H9 (cell line): ENCODE measurements around the gene PSMA6. TPM values are rescaled to one million over a fixed set of nuclear protein-coding genes. Genes with fewer than 3 reads are reported as not detected.
A peak's percentile ranks its signal among the peaks of the same experiment; 100 is the strongest.

Experiments used
- DNase-seq: peaks from one replicate; pipeline ENCODE4 v3.0.0-alpha.2; 2017
- H2AFZ ChIP-seq: one replicate; pipeline ENCODE4 v1.6.1; 2013; ENCODE audit warnings: mild to moderate bottlenecking, low read length, control low read depth, moderate library complexity
- H2AK5ac ChIP-seq: 2 replicates; pipeline ENCODE4 v1.6.1; 2013; ENCODE audit warnings: low read length, control low read depth, mixed read lengths; ENCODE audit not compliant: insufficient read length
- H2BK120ac ChIP-seq: one replicate; pipeline ENCODE4 v1.6.1; 2013; ENCODE audit warnings: low read depth, mild to moderate bottlenecking, low read length, control low read depth, inconsistent platforms; ENCODE audit not compliant: poor library complexity, severe bottlenecking
- H2BK12ac ChIP-seq: 2 replicates; pipeline ENCODE4 v1.6.1; 2013; ENCODE audit warnings: low read length, control low read depth, mixed read lengths, low read depth; ENCODE audit not compliant: insufficient read length
- H2BK15ac ChIP-seq: 2 replicates; pipeline ENCODE4 v1.6.1; 2013; ENCODE audit warnings: low read depth, low read length, control low read depth
- H2BK20ac ChIP-seq: one replicate; pipeline ENCODE4 v1.6.1; 2013; ENCODE audit warnings: low read depth, mild to moderate bottlenecking, low read length, control low read depth, inconsistent platforms; ENCODE audit not compliant: poor library complexity, severe bottlenecking
- H2BK5ac ChIP-seq: 2 replicates; pipeline ENCODE4 v1.6.1; 2013; ENCODE audit warnings: low read length, control low read depth, mixed read lengths; ENCODE audit not compliant: insufficient read length
- H3K14ac ChIP-seq: 2 replicates; pipeline ENCODE4 v1.6.1; 2013; ENCODE audit warnings: low read length, control low read depth; ENCODE audit not compliant: insufficient read depth
- H3K18ac ChIP-seq: 2 replicates; pipeline ENCODE4 v1.6.1; 2013; ENCODE audit warnings: low read depth, mild to moderate bottlenecking, mixed read lengths, low read length, control low read depth; ENCODE audit not compliant: insufficient read length
- H3K23ac ChIP-seq: 2 replicates; pipeline ENCODE4 v1.6.1; 2013; ENCODE audit warnings: low read length, control low read depth, mixed read lengths, low read depth; ENCODE audit not compliant: insufficient read length
- H3K23me2 ChIP-seq: 2 replicates; pipeline ENCODE4 v1.6.1; 2013; ENCODE audit warnings: low read depth, mild to moderate bottlenecking, mixed read lengths, low read length, control low read depth; ENCODE audit not compliant: insufficient read length, poor library complexity, severe bottlenecking
- H3K27ac ChIP-seq: 2 replicates; pipeline ENCODE4 v1.5.1; 2013; ENCODE audit warnings: low read length, control low read depth, mixed read lengths, low read depth; ENCODE audit not compliant: insufficient read length
- H3K27me3 ChIP-seq: 2 replicates; pipeline ENCODE4 v1.6.1; 2013; ENCODE audit warnings: low read length, control low read depth, inconsistent platforms; ENCODE audit not compliant: insufficient read depth
- H3K4ac ChIP-seq: 2 replicates; pipeline ENCODE4 v1.6.1; 2013; ENCODE audit warnings: low read depth, mild to moderate bottlenecking, control low read depth, inconsistent platforms, low read length, moderate library complexity
- H3K4me1 ChIP-seq: 2 replicates; pipeline ENCODE4 v1.6.1; 2013; ENCODE audit warnings: low read length, control low read depth, inconsistent platforms; ENCODE audit not compliant: insufficient read depth
- H3K4me2 ChIP-seq: 2 replicates; pipeline ENCODE4 v1.6.1; 2013; ENCODE audit warnings: low read length, control low read depth, mixed read lengths; ENCODE audit not compliant: insufficient read length, insufficient read depth
- H3K56ac ChIP-seq: 2 replicates; pipeline ENCODE4 v1.6.1; 2013; ENCODE audit warnings: low read depth, mild to moderate bottlenecking, mixed read lengths, low read length, control low read depth; ENCODE audit not compliant: insufficient read length
- H3K79me1 ChIP-seq: 2 replicates; pipeline ENCODE4 v1.6.1; 2013; ENCODE audit warnings: low read depth, mild to moderate bottlenecking, moderate library complexity, low read length, control low read depth, inconsistent platforms; ENCODE audit not compliant: insufficient read depth, poor library complexity, severe bottlenecking
- H3K79me2 ChIP-seq: 2 replicates; pipeline ENCODE4 v1.6.1; 2013; ENCODE audit warnings: low read length, control low read depth, inconsistent platforms; ENCODE audit not compliant: insufficient read depth
- H3K9ac ChIP-seq: 2 replicates; pipeline ENCODE4 v1.6.1; 2013; ENCODE audit warnings: low read length, control low read depth, mixed read lengths; ENCODE audit not compliant: insufficient read length; ENCODE audit errors: extremely low read depth
- H3K9me3 ChIP-seq: one replicate; pipeline ENCODE4 v1.6.1; 2013; ENCODE audit warnings: low read depth, low read length, inconsistent platforms; ENCODE audit not compliant: control insufficient read depth
- H3T11ph ChIP-seq: one replicate; pipeline ENCODE4 v1.6.1; 2013; ENCODE audit warnings: mild to moderate bottlenecking, low read length, control low read depth, inconsistent platforms
- H4K20me1 ChIP-seq: one replicate; pipeline ENCODE4 v1.6.1; 2013; ENCODE audit not compliant: control insufficient read depth, insufficient read length, insufficient read depth
- H4K5ac ChIP-seq: 2 replicates; pipeline ENCODE4 v1.6.1; 2013; ENCODE audit warnings: low read depth, mild to moderate bottlenecking, mixed read lengths, low read length, control low read depth; ENCODE audit not compliant: insufficient read length
- H4K8ac ChIP-seq: replicated peaks from 2 replicates; pipeline ENCODE4 v1.6.1; 2013; ENCODE audit warnings: low read length, control low read depth, mixed read lengths, low read depth; ENCODE audit not compliant: insufficient read length
- H4K91ac ChIP-seq: 2 replicates; pipeline ENCODE4 v1.6.1; 2013; ENCODE audit warnings: low read depth, mild to moderate bottlenecking, moderate library complexity, mixed read lengths, low read length, control low read depth; ENCODE audit not compliant: insufficient read length
- H3K27ac Mint-ChIP-seq, 3 experiments: 2 replicates in 2 of 3; 3 replicates in 1 of 3; pipeline ENCODE4 v1.8.0; 2020 to 2021; ENCODE audit warnings: mixed read lengths in 3 of 3, mild to moderate bottlenecking in 1 of 3, moderate library complexity in 1 of 3
- H3K27me3 Mint-ChIP-seq: 2 replicates; pipeline ENCODE4 v1.8.0; 2021; ENCODE audit warnings: low read depth, mild to moderate bottlenecking, moderate library complexity, mixed read lengths
- H3K36me3 Mint-ChIP-seq, 3 experiments: 2 replicates in 2 of 3; 3 replicates in 1 of 3; pipeline ENCODE4 v1.8.0; 2020 to 2021; ENCODE audit warnings: low read depth in 3 of 3, mixed read lengths in 3 of 3; ENCODE audit not compliant: insufficient read depth in 1 of 3
- H3K4me1 Mint-ChIP-seq, 2 experiments: 2 replicates each; pipeline ENCODE4 v1.8.0; 2020; ENCODE audit warnings: mixed read lengths in 2 of 2
- H3K4me3 Mint-ChIP-seq, 2 experiments: 2 replicates in 1 of 2; 3 replicates in 1 of 2; pipeline ENCODE4 v1.8.0; 2020 to 2021; ENCODE audit warnings: mild to moderate bottlenecking in 2 of 2, mixed read lengths in 2 of 2, moderate library complexity in 1 of 2
- H3K9me3 Mint-ChIP-seq, 2 experiments: 2 replicates in 1 of 2; 3 replicates in 1 of 2; pipeline ENCODE4 v1.8.0; 2020; ENCODE audit warnings: mild to moderate bottlenecking in 2 of 2, mixed read lengths in 2 of 2, moderate library complexity in 1 of 2
- CTCF ChIP-seq: fragments of 200-600 bp; sonication (generic); conservative IDR thresholded peaks from 3 replicates; pipeline ENCODE4 v1.8.0; 2021; ENCODE audit warnings: antibody characterized with exemption, mild to moderate bottlenecking
- WGBS: extraction: QIAGEN DNeasy Blood & Tissue Kit; methylation state at CpG from one replicate; pipeline ENCODE4 v1.1.7; 2013; ENCODE audit warnings: missing lambda C conversion rate, low lambda C conversion rate, mixed read lengths; ENCODE audit not compliant: insufficient read length; ENCODE audit errors: extremely low coverage; 5-methylcytosine and 5-hydroxymethylcytosine counted together
- total RNA-seq: library from RNA; stranded (reverse); gene quantifications from 2 replicates; pipeline ENCODE4 v1.2.1, GENCODE V29; 2021

The PSMA6 gene
- total RNA-seq, 1 experiment from 2014 or later, result 255 TPM

DNA sequence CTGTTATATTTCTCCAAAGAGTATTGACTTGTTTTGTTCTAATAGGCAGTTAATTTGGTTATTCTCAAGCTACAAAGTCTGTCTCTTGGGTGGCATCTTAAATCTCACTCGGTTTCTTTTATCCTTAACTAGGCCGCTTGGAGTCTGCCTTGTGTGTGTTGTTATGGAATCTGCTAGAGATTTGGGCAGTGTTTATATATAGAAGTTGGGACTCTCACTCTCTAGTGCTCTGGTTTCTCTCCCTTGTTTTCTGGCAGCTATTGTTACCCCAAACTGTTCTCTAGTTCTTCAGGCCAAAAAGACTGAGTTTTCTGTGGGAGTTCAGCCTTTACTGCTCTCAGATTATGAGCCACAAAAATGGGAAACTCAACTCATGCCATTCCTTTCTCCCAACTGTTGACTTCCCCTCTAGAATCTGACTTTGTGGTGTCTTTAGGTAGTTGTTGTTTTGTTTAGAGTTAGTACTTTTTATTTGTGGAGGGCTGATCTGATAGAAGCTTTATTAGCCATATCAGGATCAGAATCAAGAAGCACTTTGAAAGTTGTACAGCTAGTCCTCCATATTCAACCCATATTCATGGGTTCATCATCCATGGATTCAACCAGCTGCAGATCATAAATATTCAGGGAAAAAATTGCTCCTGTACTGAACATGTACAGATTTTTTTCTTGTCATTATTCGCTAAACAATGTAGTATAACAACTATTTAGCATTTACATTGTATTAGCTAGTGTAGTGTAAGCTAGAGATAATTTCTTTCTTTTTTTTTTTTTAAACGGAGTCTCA, 11.2 kb downstream of the PSMA6 start:
- H3K36me3 Mint-ChIP-seq, result peaks cover 2 to 6% (median 5%) of the 10 kb centered on the region in 3 experiments; a peak in 5 of 7 replicates
- H2BK120ac ChIP-seq, result no peak overlapping the region
- peak overlapping the region in 1 of 3 experiments; percentile 31; a peak in 3 of 7 replicates for H3K27ac Mint-ChIP-seq
- H3T11ph ChIP-seq, result no peak overlapping the region
- no peak overlapping the region for H3K9ac ChIP-seq
- H4K5ac ChIP-seq, result no peak overlapping the region
- peaks cover 10% of the 10 kb centered on the region for H3K79me1 ChIP-seq
- no peak overlapping the region for H2BK5ac ChIP-seq
- 0 out of 4 replicates have a peak, but pooled peaks cover 0 to 3% of the 10 kb centered on the region in 2 experiments for H3K4me1 Mint-ChIP-seq
- no peak overlapping the region for H4K91ac ChIP-seq
- no peak overlapping the region for H3K14ac ChIP-seq
- no peak overlapping the region for H2AK5ac ChIP-seq
- H3K4me1 ChIP-seq, result no peaks in the 10 kb centered on the region
- no peak overlapping the region for H3K4me2 ChIP-seq
- no peak overlapping the region for H2AFZ ChIP-seq
- no peaks in the 10 kb centered on the region for H3K9me3 Mint-ChIP-seq
- H3K23me2 ChIP-seq, result no peaks in the 10 kb centered on the region
- no peak overlapping the region for H3K23ac ChIP-seq
- DNase-seq, result no peak
- H3K4ac ChIP-seq, result no peak overlapping the region
- no peak overlapping the region for H3K27ac ChIP-seq
- no peaks in the 10 kb centered on the region for H3K27me3 Mint-ChIP-seq
- no peak overlapping the region for H3K4me3 Mint-ChIP-seq
- H2BK20ac ChIP-seq, result no peak overlapping the region
- H3K79me2 ChIP-seq, result peaks cover 23% of the 10 kb centered on the region; the same call in 1 of the 2 replicates
- no peak for TF ChIP-seq CTCF
- no peaks in the 10 kb centered on the region for H3K27me3 ChIP-seq
- no peak overlapping the region for H3K56ac ChIP-seq
- H2BK15ac ChIP-seq, result no peak overlapping the region
- H4K8ac ChIP-seq, result no peak overlapping the region
- no peaks in the 10 kb centered on the region for H4K20me1 ChIP-seq
- WGBS, result no CpG with 5 or more reads among the region's 4 CpGs
- no peaks in the 10 kb centered on the region for H3K9me3 ChIP-seq
- no peak overlapping the region for H3K18ac ChIP-seq
- H2BK12ac ChIP-seq, result no peak overlapping the region
